ENCODE measurements around the gene DUSP8. TPM values are rescaled to one million over a fixed set of nuclear protein-coding genes. Genes with fewer than 3 reads are reported as not detected.

The DUSP8 gene
- total RNA-seq, 1 experiment from 2014 or later = 10.2 TPM

- no peak overlapping the region for H3K9ac ChIP-seq (ENCODE audit: low read length)
- no TSS peak for BruUV-seq (replicated peaks)
- no peaks in the 10 kb centered on the region for H3K9me3 ChIP-seq (ENCODE audit: control insufficient read depth in 1 of 2, insufficient read depth in 1 of 2, low read depth in 1 of 2, low read length in 2 of 2)
- H3K9me2 ChIP-seq (ENCODE audit: insufficient read depth) = no peaks in the 10 kb centered on the region
- CTCF ChIA-PET = no interaction called here
- RAD21 ChIA-PET (ENCODE audit: low non-redundant PET in 1 of 2, low total read pairs in 2 of 2, uncharacterized antibody in 2 of 2, unreplicated experiment in 2 of 2) = no interaction called here
- no peaks in the 10 kb centered on the region for H4K20me1 ChIP-seq (ENCODE audit: insufficient read depth)
- POLR2A ChIA-PET = no interaction called here
- DNase-seq (ENCODE audit: low read depth, low spot score) = no peak
- H3K27me3 ChIP-seq (ENCODE audit: insufficient read depth, low read length) = no peaks in the 10 kb centered on the region
- H3K27ac ChIP-seq (ENCODE audit: low read depth, low read length) = no peak overlapping the region
- ATAC-seq = no peak
- no peak overlapping the region for H2AFZ ChIP-seq (ENCODE audit: low read depth, low read length, poor library complexity, severe bottlenecking)
- TF ChIP-seq ELF1 (IDR thresholded peaks at IDR 0.05; ENCODE audit: borderline replicate concordance, low read depth) = no peak
- no peak for TF ChIP-seq FOSL1 (IDR thresholded peaks at IDR 0.05; ENCODE audit: low read depth)
- no peak for TF ChIP-seq ZNF274 (IDR thresholded peaks at IDR 0.05; ENCODE audit: low read depth, low read length)
- H3K4me1 ChIP-seq (ENCODE audit: control insufficient read depth in 1 of 2, insufficient read depth in 2 of 2, low read length in 2 of 2) = peaks cover 0 to 3% of the 10 kb centered on the region in 2 experiments; a peak in 2 of 4 replicates
- no peak overlapping the region for H3K4me2 ChIP-seq (ENCODE audit: low read length)
- no peak overlapping the region for H3K4me3 ChIP-seq (replicated peaks in 1 of 2; ENCODE audit: low read depth in 1 of 2, low read length in 2 of 2)
- intact Hi-C loops (cut with micrococcal nuclease) = no loop called here
- H3K36me3 ChIP-seq (ENCODE audit: control insufficient read depth in 1 of 2, insufficient read depth in 2 of 2, low read length in 2 of 2) = no peaks in the 10 kb centered on the region
- peaks cover 23% of the 10 kb centered on the region; the same call in 1 of the 2 replicates for H3K79me2 ChIP-seq (ENCODE audit: insufficient read depth, low read length)
These were observed 32.0 kb downstream of the DUSP8 start for GRCh38 chr11:1540074-1540473.

GRCh38 chr11:1538153-1538552 is 33.9 kb downstream of the DUSP8 start:
- DNase-seq (ENCODE audit: low read depth, low spot score) (no peak), ATAC-seq (no peak)
- TF ChIP-seq POLR2A (IDR thresholded peaks at IDR 0.05; ENCODE audit: borderline replicate concordance, extremely low read depth, insufficient read depth, insufficient read length) (no peak), ZNF274 (IDR thresholded peaks at IDR 0.05; ENCODE audit: low read depth, low read length) (no peak), SP1 (IDR thresholded peaks at IDR 0.05; ENCODE audit: low read depth) (no peak), SRF (IDR thresholded peaks at IDR 0.05; ENCODE audit: low read depth) (no peak), JUND (IDR thresholded peaks at IDR 0.05) (no peak), FOSL1 (IDR thresholded peaks at IDR 0.05; ENCODE audit: low read depth) (no peak), EZH2 (IDR thresholded peaks at IDR 0.05) (no peak), EZH2phosphoT487 (IDR thresholded peaks at IDR 0.05; ENCODE audit: borderline replicate concordance) (no peak), RAD21 (IDR thresholded peaks at IDR 0.05; ENCODE audit: low read depth) (no peak), CTCF (IDR thresholded peaks at IDR 0.05 in 2 of 3, conservative IDR thresholded peaks at IDR 0.05 in 1 of 3; ENCODE audit: borderline replicate concordance in 1 of 3, insufficient read depth in 1 of 3, low read depth in 2 of 3, low read length in 2 of 3) (no peak), POLR2AphosphoS5 (IDR thresholded peaks at IDR 0.05; ENCODE audit: low read depth, low read length) (no peak), SIN3A (IDR thresholded peaks at IDR 0.05; ENCODE audit: low read depth) (no peak), EGR1 (IDR thresholded peaks at IDR 0.05; ENCODE audit: low read depth) (no peak), MAX (IDR thresholded peaks at IDR 0.05) (no peak), ZBTB33 (IDR thresholded peaks at IDR 0.05; ENCODE audit: extremely low read depth, insufficient replicate concordance, low read length) (no peak), YY1 (IDR thresholded peaks at IDR 0.05; ENCODE audit: extremely low read depth, insufficient replicate concordance, low read depth, low read length) (no peak), ZFX (IDR thresholded peaks at IDR 0.05) (no peak), CBX3 (IDR thresholded peaks at IDR 0.05; ENCODE audit: low read depth) (no peak), CEBPB (IDR thresholded peaks at IDR 0.05; ENCODE audit: low read depth) (no peak)
- Histone ChIP-seq H3K4me1 (ENCODE audit: control insufficient read depth in 1 of 2, insufficient read depth in 2 of 2, low read length in 2 of 2) (peaks cover 0 to 10% of the 10 kb centered on the region in 2 experiments; a peak in 2 of 4 replicates), H3K9me3 (ENCODE audit: control insufficient read depth in 1 of 2, insufficient read depth in 1 of 2, low read depth in 1 of 2, low read length in 2 of 2) (no peaks in the 10 kb centered on the region), H3K36me3 (ENCODE audit: control insufficient read depth in 1 of 2, insufficient read depth in 2 of 2, low read length in 2 of 2) (no peaks in the 10 kb centered on the region), H3K4me2 (ENCODE audit: low read length) (no peak overlapping the region), H3K4me3 (replicated peaks in 1 of 2; ENCODE audit: low read depth in 1 of 2, low read length in 2 of 2) (no peak overlapping the region), H3K79me2 (ENCODE audit: insufficient read depth, low read length) (peaks cover 32% of the 10 kb centered on the region; the same call in 1 of the 2 replicates), H3K27ac (ENCODE audit: low read depth, low read length) (no peak overlapping the region), H2AFZ (ENCODE audit: low read depth, low read length, poor library complexity, severe bottlenecking) (no peak overlapping the region), H3K9me2 (ENCODE audit: insufficient read depth) (no peaks in the 10 kb centered on the region), H4K20me1 (ENCODE audit: insufficient read depth) (no peaks in the 10 kb centered on the region), H3K27me3 (ENCODE audit: insufficient read depth, low read length) (no peaks in the 10 kb centered on the region), H3K9ac (ENCODE audit: low read length) (no peak overlapping the region)
- RAD21 ChIA-PET (ENCODE audit: low non-redundant PET in 1 of 2, low total read pairs in 2 of 2, uncharacterized antibody in 2 of 2, unreplicated experiment in 2 of 2) = no interaction called here
- POLR2A ChIA-PET = no interaction called here
- BruUV-seq (replicated peaks) = no TSS peak
- intact Hi-C loops (cut with micrococcal nuclease) = no loop called here
- CTCF ChIA-PET = interaction anchor here (0.8 to 2.2 kb wide), 2 partner anchors 9 to 37 kb away, joined by 3 to 9 read pairs; no protein-coding TSS in a partner anchor

Data from HCT116 (cell line).